ENCODE measurements around the gene SLC13A1.

GRCh38 chr7:123112833-123113232 is 86.9 kb downstream of the SLC13A1 start:
- TF ChIP-seq CTCF (IDR thresholded peaks at IDR 0.05) (no peak), POLR2A (IDR thresholded peaks at IDR 0.05) (no peak)
